IPS-18a (cell line): ENCODE measurements around the gene UBE2E2.

Source experiments
- H3K27ac ChIP-seq: one replicate; pipeline ENCODE4 v1.5.1; 2013; ENCODE audit warnings: low read length
- H3K27me3 ChIP-seq: one replicate; pipeline ENCODE4 v1.6.1; 2013; ENCODE audit warnings: mild to moderate bottlenecking, low read length; ENCODE audit not compliant: control insufficient read depth, insufficient read depth
- H3K36me3 ChIP-seq: one replicate; pipeline ENCODE4 v1.6.1; 2013; ENCODE audit warnings: low read depth, low read length; ENCODE audit not compliant: control insufficient read depth
- H3K4me1 ChIP-seq: one replicate; pipeline ENCODE4 v1.6.1; 2013; ENCODE audit warnings: low read depth, low read length; ENCODE audit not compliant: control insufficient read depth
- H3K4me3 ChIP-seq: one replicate; pipeline ENCODE4 v1.5.1; 2013; ENCODE audit warnings: low read length
- H3K9ac ChIP-seq: one replicate; pipeline ENCODE4 v1.6.1; 2013; ENCODE audit warnings: mild to moderate bottlenecking, low read length, moderate library complexity
- H3K9me3 ChIP-seq: one replicate; pipeline ENCODE4 v1.6.1; 2013; ENCODE audit warnings: low read depth, low read length; ENCODE audit not compliant: control insufficient read depth

UBE2E2 gene

DNA sequence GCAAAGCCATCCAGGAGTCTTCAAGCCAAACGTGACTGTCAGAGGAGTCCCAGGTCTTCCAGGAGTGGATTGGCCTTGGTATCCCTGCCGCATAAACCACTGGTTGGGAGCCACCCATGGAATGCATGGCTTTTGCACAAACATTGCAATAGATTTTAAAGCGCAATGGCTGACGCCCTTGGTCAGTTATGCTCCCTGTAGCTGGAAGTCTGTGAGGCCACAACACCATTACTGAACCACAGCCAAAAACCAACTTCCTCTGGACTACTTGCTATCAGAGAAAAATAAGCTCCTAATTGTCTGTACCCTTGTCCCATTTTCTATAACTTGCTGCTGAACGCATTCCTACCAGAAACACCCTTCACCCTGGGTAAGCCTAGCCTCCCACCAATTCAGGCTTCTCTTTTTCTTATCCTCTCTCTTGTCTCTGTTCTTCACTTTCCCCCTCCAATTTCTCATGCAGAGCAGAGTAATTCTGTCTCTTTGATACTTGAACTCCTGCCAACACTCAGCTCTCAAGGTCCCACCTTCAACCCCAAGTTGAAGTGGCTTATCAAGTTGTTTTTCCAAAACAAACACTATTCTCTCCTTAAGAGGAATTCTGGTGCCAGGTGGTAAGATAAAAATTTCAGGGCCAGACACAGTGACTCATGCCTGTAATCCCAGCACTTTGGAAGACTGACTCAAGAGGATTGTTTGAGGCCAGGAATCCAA, 426.2 kb downstream of the UBE2E2 start:
- H3K9me3 ChIP-seq: no peaks in the 10 kb centered on the region
- H3K27me3 ChIP-seq: no peaks in the 10 kb centered on the region
- no peak overlapping the region for H3K9ac ChIP-seq
- no peaks in the 10 kb centered on the region for H3K36me3 ChIP-seq
- no peak overlapping the region for H3K4me3 ChIP-seq
- H3K4me1 ChIP-seq: no peaks in the 10 kb centered on the region
- H3K27ac ChIP-seq: no peak overlapping the region

- H3K27ac ChIP-seq: no peak overlapping the region
- no peaks in the 10 kb centered on the region for H3K27me3 ChIP-seq
- no peak overlapping the region for H3K4me3 ChIP-seq
- H3K9me3 ChIP-seq: no peaks in the 10 kb centered on the region
- no peaks in the 10 kb centered on the region for H3K36me3 ChIP-seq
- no peak overlapping the region for H3K9ac ChIP-seq
- H3K4me1 ChIP-seq: no peaks in the 10 kb centered on the region
Observed at GRCh38 chr3:23633261-23633960, 430.3 kb downstream of the UBE2E2 start.

DNA sequence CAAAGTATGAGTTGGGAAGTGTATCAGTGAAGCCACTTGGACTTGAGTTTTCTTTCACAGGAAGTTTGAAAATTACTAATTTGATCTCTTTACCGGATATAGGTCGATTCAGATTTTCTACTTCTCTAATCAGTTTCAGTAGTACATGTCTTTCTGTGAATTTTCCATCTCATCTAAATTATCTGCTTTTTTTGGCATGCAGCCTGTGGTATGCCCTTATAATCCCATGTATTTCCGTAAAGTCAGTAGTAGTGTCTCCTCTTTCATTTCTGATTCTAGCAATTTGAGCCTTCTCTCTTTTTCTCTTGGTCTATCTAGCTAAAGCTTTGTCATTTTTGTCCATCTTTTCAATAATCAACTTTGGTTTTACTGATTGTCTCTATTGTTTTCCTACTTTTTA, 434.2 kb downstream of the UBE2E2 start:
- H3K9me3 ChIP-seq: no peaks in the 10 kb centered on the region
- no peak overlapping the region for H3K4me3 ChIP-seq
- H3K9ac ChIP-seq: no peak overlapping the region
- no peak overlapping the region for H3K27ac ChIP-seq
- no peaks in the 10 kb centered on the region for H3K36me3 ChIP-seq
- no peaks in the 10 kb centered on the region for H3K27me3 ChIP-seq
- peaks cover 3% of the 10 kb centered on the region for H3K4me1 ChIP-seq

DNA sequence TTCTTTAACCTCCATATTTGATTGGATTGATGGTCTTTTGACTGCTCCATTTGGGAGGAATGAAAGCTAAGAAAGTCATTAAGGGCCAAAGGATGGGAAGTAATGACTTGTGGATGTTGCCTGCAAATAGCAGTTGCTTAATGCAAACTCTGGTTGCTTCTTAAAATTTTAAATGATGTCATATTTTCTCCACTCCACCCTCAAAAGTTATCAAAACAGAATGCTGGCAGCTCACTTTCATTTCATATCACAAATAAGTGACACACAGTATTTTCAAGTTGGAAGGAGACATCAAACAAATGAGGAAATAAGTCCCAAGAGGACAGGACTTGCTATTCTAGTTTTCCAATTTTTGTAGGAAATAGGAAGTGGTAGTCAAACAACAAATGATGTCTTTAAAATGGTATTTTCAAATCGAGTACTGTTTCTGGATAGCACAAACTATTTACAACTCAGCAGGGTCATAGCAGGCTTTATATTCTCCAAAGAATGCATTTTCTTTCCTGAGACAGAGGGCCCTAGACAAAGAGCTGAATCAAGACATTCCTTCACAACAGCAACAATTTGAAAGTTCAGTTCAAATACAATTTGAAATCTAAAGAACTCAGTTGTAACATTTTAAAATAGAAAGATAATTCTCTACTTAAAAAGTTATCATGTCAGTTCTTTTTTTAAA, 437.5 kb downstream of the UBE2E2 start:
- Histone ChIP-seq H3K9ac (no peak overlapping the region), H3K4me3 (no peak overlapping the region), H3K9me3 (no peaks in the 10 kb centered on the region), H3K27me3 (no peaks in the 10 kb centered on the region), H3K27ac (no peak overlapping the region), H3K36me3 (no peaks in the 10 kb centered on the region), H3K4me1 (peaks cover 15% of the 10 kb centered on the region)
